HG02938 (cell line): ENCODE data around the gene EEFSEC.

Source experiments
- ATAC-seq: cut with Tn5 transposase; IDR thresholded peaks from one replicate; pipeline ENCODE4 v1.9.1; 2021; ENCODE audit warnings: mild to moderate bottlenecking, moderate library complexity; ENCODE audit not compliant: unreplicated experiment

The EEFSEC gene

GRCh38 chr3:128238184-128238489 is 84.9 kb downstream of the EEFSEC start:
- no peak for ATAC-seq

DNA sequence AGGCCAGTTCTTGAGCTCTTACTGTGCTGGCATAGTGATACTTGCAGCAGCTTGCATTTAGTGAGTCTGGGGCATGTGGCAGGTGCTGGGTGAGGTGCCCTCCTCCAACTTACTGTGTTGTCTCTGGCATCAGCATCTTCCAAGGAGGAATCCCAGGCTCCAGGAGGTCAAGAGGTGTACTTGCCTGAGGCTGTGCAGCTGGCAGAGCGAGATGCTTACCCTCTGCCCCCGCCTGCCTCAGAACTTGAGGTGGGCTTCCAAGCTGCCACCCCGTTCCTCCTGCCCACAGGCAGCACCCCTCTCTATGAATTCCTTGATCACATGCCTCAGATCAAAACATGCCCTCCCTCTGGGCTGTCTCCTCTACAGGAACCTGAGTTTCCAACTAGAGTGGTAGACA is 86.0 kb downstream of the EEFSEC start:
- no peak for ATAC-seq

- ATAC-seq: no peak
These were observed 87.0 kb downstream of the EEFSEC start for GRCh38 chr3:128240232-128240631.

- ATAC-seq: no peak
These were observed 88.5 kb downstream of the EEFSEC start for GRCh38 chr3:128241741-128242140.

GRCh38 chr3:128242818-128243601 is 89.7 kb downstream of the EEFSEC start:
- no peak for ATAC-seq

DNA sequence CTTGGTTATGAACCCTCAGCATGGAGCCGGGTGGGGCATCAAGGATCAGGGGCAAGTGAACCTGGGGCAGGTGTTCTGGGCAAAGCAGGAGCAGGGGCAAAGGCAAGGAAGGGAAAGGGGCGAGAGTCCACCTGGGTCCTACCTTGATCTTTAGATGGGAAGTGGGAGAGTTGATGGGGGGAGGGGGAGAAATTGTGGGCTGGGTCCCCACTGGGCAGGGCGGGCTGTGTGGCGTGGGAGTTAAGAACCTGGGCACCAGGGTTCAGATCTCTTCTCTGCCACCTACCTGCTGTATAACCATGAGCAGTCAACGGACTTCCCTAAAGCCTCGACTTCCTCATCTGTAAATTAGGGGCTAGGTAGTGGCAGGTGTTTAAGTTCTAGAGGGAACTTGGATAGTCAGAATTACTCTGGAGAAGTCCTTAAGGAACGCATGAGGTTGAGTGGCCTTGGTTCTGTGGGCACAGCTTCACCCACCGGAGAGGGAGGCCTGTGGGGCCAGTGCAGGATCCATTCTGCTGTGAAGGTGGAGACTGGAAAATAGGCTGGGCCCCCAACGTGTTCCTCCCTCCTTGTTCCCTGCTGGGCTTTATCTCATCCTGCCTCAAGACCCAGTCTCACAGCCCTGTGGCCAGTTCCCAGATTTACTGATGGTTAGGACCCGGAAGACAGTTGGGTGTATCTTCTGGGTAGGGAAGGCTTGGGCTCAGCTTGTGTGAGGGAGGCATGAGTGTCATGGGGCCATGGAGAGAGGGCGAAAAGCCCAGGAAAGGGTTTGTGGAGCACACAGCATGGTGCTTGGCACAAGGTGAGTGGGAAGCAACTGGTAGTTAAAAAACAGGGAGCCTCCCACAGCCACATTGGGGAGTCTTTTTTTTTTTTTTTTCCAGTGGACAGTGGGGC is 90.6 kb downstream of the EEFSEC start:
- ATAC-seq: no peak

DNA sequence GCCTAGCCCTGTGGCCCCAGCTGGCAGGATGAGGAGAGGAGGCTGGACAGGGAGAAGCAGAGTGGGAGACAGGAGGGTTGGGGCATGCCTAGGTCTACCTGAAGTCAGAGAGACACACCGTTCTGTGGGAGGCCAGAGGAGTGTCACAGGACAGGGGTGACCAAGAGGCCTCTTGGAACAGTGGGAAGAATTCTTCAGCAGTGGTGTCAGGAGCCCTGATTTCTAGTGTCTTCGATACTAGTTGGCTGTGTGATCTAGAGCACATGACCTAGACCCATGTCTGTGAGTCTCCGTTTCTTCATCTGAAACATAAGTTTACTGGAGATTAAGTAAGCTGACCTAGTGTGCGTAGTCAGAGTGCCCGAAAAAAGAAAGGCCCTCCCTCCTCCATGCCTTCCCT is 92.2 kb downstream of the EEFSEC start:
- no peak for ATAC-seq

DNA sequence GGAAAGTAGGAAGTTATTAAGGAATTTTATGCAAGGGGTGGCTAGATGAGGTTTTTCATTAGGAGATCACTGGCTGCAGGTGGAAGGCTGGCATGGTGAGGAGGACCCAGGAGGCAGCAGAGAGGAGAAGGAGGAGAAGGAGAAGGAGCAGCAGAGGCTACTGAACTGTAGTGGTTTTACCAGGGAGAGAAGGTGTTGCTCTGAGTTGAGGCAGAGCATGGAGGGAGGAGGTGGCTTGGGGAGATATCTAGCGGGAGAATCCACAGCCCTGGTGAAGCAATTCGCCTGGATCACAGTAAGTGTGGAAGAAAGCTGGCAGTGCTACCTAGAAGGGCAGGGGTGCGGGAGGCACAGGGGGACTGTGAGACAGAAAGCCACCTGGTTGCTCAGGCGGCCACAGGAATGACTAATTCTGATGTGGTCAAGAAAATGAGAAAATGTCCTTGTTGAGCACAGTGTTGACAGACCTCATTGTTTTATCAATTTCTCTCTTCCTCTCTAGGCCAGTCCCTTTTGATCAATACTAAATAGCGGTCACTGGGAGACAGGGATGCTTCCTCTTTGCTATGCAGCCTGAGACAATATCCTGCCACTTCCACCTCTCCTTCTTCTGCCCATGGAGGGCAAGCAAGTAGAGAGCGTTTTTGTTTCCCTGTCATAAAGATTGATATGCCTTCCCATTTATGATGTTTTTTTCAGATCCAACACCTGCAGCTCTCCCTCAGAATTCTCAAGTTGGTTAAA is 94.6 kb downstream of the EEFSEC start:
- no peak for ATAC-seq

- ATAC-seq: no peak
These were observed 98.8 kb downstream of the EEFSEC start for GRCh38 chr3:128252083-128252482.

- ATAC-seq: no peak
These were observed 99.9 kb downstream of the EEFSEC start for GRCh38 chr3:128253150-128253549.

DNA sequence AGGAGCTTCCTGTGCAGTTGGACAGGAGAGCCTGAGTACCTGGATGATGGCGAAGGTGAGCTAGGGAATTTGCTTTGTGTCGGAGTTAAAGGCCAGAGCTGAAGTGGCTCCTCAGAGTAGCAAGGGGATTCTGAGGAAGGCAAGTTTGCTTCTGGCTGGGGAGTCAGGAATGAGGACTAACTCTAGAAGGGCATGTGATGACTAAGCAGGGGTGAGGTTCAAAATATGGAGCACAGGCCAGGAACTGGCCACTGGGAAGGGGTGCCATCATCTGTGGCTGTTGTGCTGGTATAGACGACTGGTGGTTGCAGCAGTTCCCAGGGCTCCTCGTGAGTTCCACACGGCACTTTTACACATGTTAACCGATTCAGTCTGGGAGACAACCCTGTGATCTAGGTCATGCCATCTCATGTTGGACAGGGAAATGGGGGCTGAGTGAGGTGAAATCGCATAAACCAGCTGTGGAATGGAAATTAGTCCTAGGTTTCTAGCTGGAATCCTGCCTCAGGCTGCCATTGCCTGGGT is 100.8 kb downstream of the EEFSEC start:
- no peak for ATAC-seq

GRCh38 chr3:128254967-128255366 is 101.7 kb downstream of the EEFSEC start:
- ATAC-seq: no peak

DNA sequence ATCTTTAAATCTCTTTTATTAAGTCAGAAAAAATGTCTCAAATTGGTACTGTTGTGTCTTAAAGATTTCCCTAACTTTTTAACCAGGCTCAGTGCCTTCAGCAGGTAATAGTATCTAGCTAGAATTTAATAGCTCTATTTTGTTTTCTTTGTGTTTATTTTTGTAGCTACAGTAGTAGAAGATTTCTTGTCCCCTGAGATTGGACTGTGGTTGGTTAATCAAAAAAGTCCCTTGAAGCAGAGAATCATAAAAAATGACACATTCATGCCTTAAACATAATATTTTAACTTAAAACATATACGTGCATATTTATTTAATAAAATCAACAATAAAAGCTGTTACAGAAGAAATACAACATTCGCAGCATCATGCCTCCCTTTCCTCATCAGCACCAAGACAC is 102.8 kb downstream of the EEFSEC start:
- no peak for ATAC-seq

GRCh38 chr3:128257632-128258031 is 104.4 kb downstream of the EEFSEC start:
- ATAC-seq: no peak

GRCh38 chr3:128260275-128260674 is 107.0 kb downstream of the EEFSEC start:
- ATAC-seq: no peak

GRCh38 chr3:128262457-128262856 is 109.2 kb downstream of the EEFSEC start:
- no peak for ATAC-seq

GRCh38 chr3:128263118-128263517 is 109.8 kb downstream of the EEFSEC start:
- ATAC-seq: no peak

DNA sequence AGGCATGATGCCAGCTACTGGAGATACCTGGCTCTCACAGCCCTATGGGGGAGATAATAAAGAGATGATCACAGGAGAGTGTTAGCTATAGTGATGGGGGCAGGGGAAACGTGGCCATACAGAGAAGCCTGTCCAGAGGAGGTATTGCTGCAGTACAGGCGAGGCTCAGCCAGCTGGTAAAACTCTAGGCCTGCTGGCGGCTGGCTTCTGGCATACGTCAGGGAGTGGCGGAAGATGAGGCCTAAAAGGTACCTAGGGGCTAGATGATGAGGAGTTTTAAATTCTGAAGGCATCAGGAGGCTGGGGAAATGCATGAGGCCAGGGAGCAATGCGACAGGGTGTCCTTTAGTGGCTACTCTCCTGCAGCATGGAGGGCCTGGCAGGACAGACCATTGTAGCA is 110.7 kb downstream of the EEFSEC start:
- no peak for ATAC-seq

DNA sequence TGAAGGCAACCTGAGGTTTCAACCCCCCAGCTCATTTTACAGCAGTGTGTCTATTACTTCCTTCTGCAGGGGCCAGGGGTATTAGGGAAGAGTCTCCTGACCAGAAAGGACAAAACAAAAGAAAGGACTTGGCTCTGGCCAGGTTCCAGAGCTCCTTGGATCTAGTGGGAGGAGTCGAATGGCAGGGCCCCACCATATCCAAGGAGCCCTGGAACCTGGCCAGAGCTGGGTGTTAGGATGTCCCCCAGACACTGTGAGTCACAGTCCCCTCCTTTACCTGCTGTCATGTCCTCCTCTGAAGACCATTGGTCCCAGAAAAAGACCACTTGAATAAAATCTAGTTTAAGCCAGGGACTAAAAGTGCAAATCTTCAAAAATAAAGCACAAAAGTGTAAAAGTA is 113.2 kb downstream of the EEFSEC start:
- no peak for ATAC-seq

- ATAC-seq: no peak
These were observed 114.3 kb downstream of the EEFSEC start for GRCh38 chr3:128267541-128267940.

GRCh38 chr3:128269006-128269775 is 115.9 kb downstream of the EEFSEC start:
- no peak for ATAC-seq
